ENCODE data around the gene FGF12. TPM values are rescaled to one million over a fixed set of nuclear protein-coding genes. Genes with fewer than 3 reads are reported as not detected.

Gene FGF12
- total and polyA plus RNA-seq, 2 experiments from 2014 or later = 6.0 to 14.3 TPM

DNA sequence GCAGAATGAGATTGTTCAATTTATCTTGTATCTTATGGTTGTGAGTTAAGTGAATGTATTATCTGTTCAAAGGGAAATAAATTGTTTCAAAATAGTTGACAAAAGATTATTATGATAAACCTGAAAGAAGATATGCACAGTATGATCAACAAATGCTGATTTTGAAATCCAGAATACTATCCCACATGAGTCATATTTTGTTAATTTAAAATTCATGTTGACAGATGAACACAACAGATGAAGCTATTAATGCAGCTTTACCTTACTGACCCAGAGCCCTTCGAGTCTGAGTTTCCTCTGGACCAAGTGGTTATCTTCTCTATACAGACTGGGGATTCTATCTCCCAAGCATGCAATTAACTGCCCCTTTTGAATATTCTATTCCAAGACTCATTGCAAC is 482.8 kb downstream of the FGF12 start:
- no peaks in the 10 kb centered on the region for H3K9me2 ChIP-seq (ENCODE audit: insufficient read depth)
- no peaks in the 10 kb centered on the region for H3K27me3 ChIP-seq (ENCODE audit: insufficient read depth)
- H3K4me2 ChIP-seq = no peak overlapping the region
- DNase-seq (ENCODE audit: low spot score) = no peak
- H3K27ac ChIP-seq (ENCODE audit: low read depth) = no peak overlapping the region
- H3K9me3 Mint-ChIP-seq = no peaks in the 10 kb centered on the region
- no peak overlapping the region for H3K4me3 Mint-ChIP-seq
- peaks cover 11% of the 10 kb centered on the region; the same call in 1 of the 2 replicates for H3K4me1 ChIP-seq (ENCODE audit: insufficient read depth)
- H3K4me1 Mint-ChIP-seq = peaks cover 19% of the 10 kb centered on the region; the same call in 2 of the 3 replicates
- no peaks in the 10 kb centered on the region for H3F3A ChIP-seq (replicated peaks; ENCODE audit: low read depth)
- TF ChIP-seq, protein P1, sequence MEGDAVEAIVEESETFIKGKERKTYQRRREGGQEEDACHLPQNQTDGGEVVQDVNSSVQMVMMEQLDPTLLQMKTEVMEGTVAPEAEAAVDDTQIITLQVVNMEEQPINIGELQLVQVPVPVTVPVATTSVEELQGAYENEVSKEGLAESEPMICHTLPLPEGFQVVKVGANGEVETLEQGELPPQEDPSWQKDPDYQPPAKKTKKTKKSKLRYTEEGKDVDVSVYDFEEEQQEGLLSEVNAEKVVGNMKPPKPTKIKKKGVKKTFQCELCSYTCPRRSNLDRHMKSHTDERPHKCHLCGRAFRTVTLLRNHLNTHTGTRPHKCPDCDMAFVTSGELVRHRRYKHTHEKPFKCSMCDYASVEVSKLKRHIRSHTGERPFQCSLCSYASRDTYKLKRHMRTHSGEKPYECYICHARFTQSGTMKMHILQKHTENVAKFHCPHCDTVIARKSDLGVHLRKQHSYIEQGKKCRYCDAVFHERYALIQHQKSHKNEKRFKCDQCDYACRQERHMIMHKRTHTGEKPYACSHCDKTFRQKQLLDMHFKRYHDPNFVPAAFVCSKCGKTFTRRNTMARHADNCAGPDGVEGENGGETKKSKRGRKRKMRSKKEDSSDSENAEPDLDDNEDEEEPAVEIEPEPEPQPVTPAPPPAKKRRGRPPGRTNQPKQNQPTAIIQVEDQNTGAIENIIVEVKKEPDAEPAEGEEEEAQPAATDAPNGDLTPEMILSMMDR (conservative IDR thresholded peaks at IDR 0.05; ENCODE audit: low read depth in 2 of 2) = no peak
- TF ChIP-seq ZNF331 (CRISPR knock-in tag; IDR thresholded peaks at IDR 0.05; ENCODE audit: low read depth) (no peak), EZH2phosphoT487 (IDR thresholded peaks at IDR 0.05; ENCODE audit: unreplicated experiment) (no peak), CREB1 (CRISPR knock-in tag; IDR thresholded peaks at IDR 0.05; ENCODE audit: low read depth) (no peak), NANOG (IDR thresholded peaks at IDR 0.05; ENCODE audit: borderline replicate concordance) (no peak)
- TF ChIP-seq, protein P2, sequence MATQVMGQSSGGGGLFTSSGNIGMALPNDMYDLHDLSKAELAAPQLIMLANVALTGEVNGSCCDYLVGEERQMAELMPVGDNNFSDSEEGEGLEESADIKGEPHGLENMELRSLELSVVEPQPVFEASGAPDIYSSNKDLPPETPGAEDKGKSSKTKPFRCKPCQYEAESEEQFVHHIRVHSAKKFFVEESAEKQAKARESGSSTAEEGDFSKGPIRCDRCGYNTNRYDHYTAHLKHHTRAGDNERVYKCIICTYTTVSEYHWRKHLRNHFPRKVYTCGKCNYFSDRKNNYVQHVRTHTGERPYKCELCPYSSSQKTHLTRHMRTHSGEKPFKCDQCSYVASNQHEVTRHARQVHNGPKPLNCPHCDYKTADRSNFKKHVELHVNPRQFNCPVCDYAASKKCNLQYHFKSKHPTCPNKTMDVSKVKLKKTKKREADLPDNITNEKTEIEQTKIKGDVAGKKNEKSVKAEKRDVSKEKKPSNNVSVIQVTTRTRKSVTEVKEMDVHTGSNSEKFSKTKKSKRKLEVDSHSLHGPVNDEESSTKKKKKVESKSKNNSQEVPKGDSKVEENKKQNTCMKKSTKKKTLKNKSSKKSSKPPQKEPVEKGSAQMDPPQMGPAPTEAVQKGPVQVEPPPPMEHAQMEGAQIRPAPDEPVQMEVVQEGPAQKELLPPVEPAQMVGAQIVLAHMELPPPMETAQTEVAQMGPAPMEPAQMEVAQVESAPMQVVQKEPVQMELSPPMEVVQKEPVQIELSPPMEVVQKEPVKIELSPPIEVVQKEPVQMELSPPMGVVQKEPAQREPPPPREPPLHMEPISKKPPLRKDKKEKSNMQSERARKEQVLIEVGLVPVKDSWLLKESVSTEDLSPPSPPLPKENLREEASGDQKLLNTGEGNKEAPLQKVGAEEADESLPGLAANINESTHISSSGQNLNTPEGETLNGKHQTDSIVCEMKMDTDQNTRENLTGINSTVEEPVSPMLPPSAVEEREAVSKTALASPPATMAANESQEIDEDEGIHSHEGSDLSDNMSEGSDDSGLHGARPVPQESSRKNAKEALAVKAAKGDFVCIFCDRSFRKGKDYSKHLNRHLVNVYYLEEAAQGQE (IDR thresholded peaks at IDR 0.05; ENCODE audit: unreplicated experiment) = no peak
- no peak overlapping the region for H3K27ac Mint-ChIP-seq
- no peak for ATAC-seq
- H3K27me3 Mint-ChIP-seq (ENCODE audit: insufficient read depth, low read depth, poor library complexity) = no peaks in the 10 kb centered on the region
- H2AFZ ChIP-seq = no peak overlapping the region
- no peaks in the 10 kb centered on the region for H3K36me3 Mint-ChIP-seq (ENCODE audit: low read depth)
- no peaks in the 10 kb centered on the region for H4K20me1 ChIP-seq (replicated peaks; ENCODE audit: insufficient read depth)
- no peaks in the 10 kb centered on the region for H3K36me3 ChIP-seq (ENCODE audit: insufficient read depth)
- H3K79me2 ChIP-seq (replicated peaks; ENCODE audit: insufficient read depth) = no peaks in the 10 kb centered on the region
- H3K4me3 ChIP-seq = no peak overlapping the region

DNA sequence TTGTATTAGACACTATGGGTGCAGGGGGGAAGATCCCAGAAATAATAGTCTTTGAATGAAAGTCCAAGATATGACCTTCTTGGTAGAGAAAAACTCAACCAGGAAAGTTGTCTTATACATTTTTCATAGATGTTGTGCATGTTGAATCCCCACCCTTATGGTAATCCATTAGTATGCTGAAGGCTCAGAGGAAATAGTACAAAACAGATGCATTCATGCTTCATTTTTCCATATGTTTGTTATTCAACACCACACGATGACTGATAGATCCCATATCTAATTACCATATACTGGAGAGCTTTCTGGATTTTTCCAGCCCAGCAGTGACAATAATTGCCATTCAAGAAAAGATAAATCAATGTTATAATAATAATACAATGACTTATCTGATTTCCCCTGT is 487.4 kb downstream of the FGF12 start:
- Mint-ChIP-seq H3K36me3 (ENCODE audit: low read depth) (no peaks in the 10 kb centered on the region; the same call in 1 of the 3 replicates), H3K9me3 (no peaks in the 10 kb centered on the region), H3K4me3 (no peak overlapping the region), H3K27ac (no peak overlapping the region), H3K4me1 (peaks cover 19% of the 10 kb centered on the region; the same call in 2 of the 3 replicates), H3K27me3 (ENCODE audit: insufficient read depth, low read depth, poor library complexity) (no peaks in the 10 kb centered on the region)
- H3K4me3 ChIP-seq = no peak overlapping the region
- no peak overlapping the region for H3K27ac ChIP-seq (ENCODE audit: low read depth)
- H3K4me1 ChIP-seq (ENCODE audit: insufficient read depth) = peaks cover 11% of the 10 kb centered on the region; the same call in 1 of the 2 replicates
- no peaks in the 10 kb centered on the region for H3F3A ChIP-seq (replicated peaks; ENCODE audit: low read depth)
- H3K79me2 ChIP-seq (replicated peaks; ENCODE audit: insufficient read depth) = no peaks in the 10 kb centered on the region
- ATAC-seq (no peak), DNase-seq (ENCODE audit: low spot score) (no peak)
- H3K4me2 ChIP-seq = no peak overlapping the region
- no peaks in the 10 kb centered on the region for H3K27me3 ChIP-seq (ENCODE audit: insufficient read depth)
- no peak overlapping the region for H2AFZ ChIP-seq
- H3K9me2 ChIP-seq (ENCODE audit: insufficient read depth) = peaks cover 4% of the 10 kb centered on the region; the same call in 1 of the 2 replicates
- no peaks in the 10 kb centered on the region for H3K36me3 ChIP-seq (ENCODE audit: insufficient read depth)
- no peaks in the 10 kb centered on the region for H4K20me1 ChIP-seq (replicated peaks; ENCODE audit: insufficient read depth)
- TF ChIP-seq, protein P2 (IDR thresholded peaks at IDR 0.05; ENCODE audit: unreplicated experiment) = no peak
- TF ChIP-seq JUNB (IDR thresholded peaks at IDR 0.05; ENCODE audit: unreplicated experiment) = no peak
- no peak for TF ChIP-seq STAT1 (IDR thresholded peaks at IDR 0.05; ENCODE audit: unreplicated experiment)
- TF ChIP-seq, protein P1 (conservative IDR thresholded peaks at IDR 0.05; ENCODE audit: low read depth in 2 of 2) = no peak
- TF ChIP-seq EZH2 (IDR thresholded peaks at IDR 0.05; ENCODE audit: low read depth, unreplicated experiment) = no peak
- TF ChIP-seq ZNF114 (CRISPR knock-in tag; IDR thresholded peaks at IDR 0.05) = no peak
- no peak for TF ChIP-seq ETS1 (IDR thresholded peaks at IDR 0.05)
